Measurements from ENCODE around the gene ANKRD11. TPM values are rescaled to one million over a fixed set of nuclear protein-coding genes. Genes with fewer than 3 reads are reported as not detected.

The ANKRD11 gene
- total RNA-seq, 1 experiment from 2014 or later: 266 TPM

DNA sequence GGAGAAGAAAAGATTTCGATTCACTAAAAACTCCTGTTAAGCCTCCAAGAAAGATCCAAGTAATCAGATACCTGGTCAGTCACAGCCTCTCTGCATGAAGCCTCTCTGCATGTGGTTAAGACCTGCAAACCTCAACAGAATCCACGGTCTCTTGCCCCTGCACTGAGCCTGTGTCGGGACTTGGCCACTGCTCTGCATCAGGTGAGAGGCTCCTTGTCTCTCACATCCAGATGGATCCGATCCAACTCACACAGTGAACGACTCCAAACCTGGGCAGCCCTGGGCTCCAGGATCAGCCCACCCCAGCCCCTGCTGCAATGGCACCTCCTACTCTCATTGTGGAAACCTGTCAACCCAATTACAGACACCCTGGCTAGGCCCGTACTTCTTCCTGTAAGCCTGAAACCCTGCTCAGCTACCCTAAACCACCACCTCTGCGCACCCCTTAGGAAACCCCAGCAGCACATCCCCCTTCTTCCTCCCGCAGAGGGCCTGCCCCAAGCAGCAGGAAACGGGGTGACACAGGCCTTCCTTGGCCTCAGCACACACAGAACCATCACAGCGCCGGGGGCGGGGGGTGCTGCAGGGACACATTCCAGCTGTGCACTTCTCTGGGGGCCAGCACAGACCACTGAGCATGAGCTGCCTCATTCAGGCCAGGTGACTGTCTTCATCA is 129.5 kb downstream of the ANKRD11 start:
- Histone ChIP-seq H3K9me2 (ENCODE audit: insufficient read depth) (no peaks in the 10 kb centered on the region), H3K4me1 (ENCODE audit: control insufficient read depth in 1 of 2, insufficient read depth in 2 of 2, low read length in 2 of 2) (peaks cover 31 to 58% of the 10 kb centered on the region in 2 experiments), H3K36me3 (ENCODE audit: control insufficient read depth in 1 of 2, insufficient read depth in 2 of 2, low read length in 2 of 2) (peaks cover 0 to 4% of the 10 kb centered on the region in 2 experiments; a peak in 1 of 4 replicates), H3K9me3 (ENCODE audit: control insufficient read depth in 1 of 2, insufficient read depth in 1 of 2, low read depth in 1 of 2, low read length in 2 of 2) (no peaks in the 10 kb centered on the region), H3K79me2 (ENCODE audit: insufficient read depth, low read length) (peaks cover 99% of the 10 kb centered on the region), H2AFZ (ENCODE audit: low read depth, low read length, poor library complexity, severe bottlenecking) (no peak overlapping the region), H3K4me3 (replicated peaks in 1 of 2; ENCODE audit: low read depth in 1 of 2, low read length in 2 of 2) (no peak overlapping the region), H3K27ac (ENCODE audit: low read depth, low read length) (no peak overlapping the region), H3K27me3 (ENCODE audit: insufficient read depth, low read length) (no peaks in the 10 kb centered on the region), H3K4me2 (ENCODE audit: low read length) (no peak overlapping the region), H3K9ac (ENCODE audit: low read length) (no peak overlapping the region), H4K20me1 (ENCODE audit: insufficient read depth) (peaks cover 58% of the 10 kb centered on the region; the same call in 1 of the 2 replicates)
- intact Hi-C loops (cut with micrococcal nuclease): no loop called here
- BruUV-seq (replicated peaks): no TSS peak
- DNase-seq (ENCODE audit: low read depth, low spot score): no peak
- CTCF ChIA-PET: no interaction called here
- RAD21 ChIA-PET (ENCODE audit: low non-redundant PET in 1 of 2, low total read pairs in 2 of 2, uncharacterized antibody in 2 of 2, unreplicated experiment in 2 of 2): no interaction called here
- no peak for ATAC-seq
- POLR2A ChIA-PET: no interaction called here
- TF ChIP-seq POLR2A (IDR thresholded peaks at IDR 0.05; ENCODE audit: borderline replicate concordance, extremely low read depth, insufficient read depth, insufficient read length) (no peak), SIN3A (IDR thresholded peaks at IDR 0.05; ENCODE audit: low read depth) (no peak), YY1 (IDR thresholded peaks at IDR 0.05; ENCODE audit: extremely low read depth, insufficient replicate concordance, low read depth, low read length) (no peak), JUND (IDR thresholded peaks at IDR 0.05) (no peak), FOSL1 (IDR thresholded peaks at IDR 0.05; ENCODE audit: low read depth) (no peak), CEBPB (IDR thresholded peaks at IDR 0.05; ENCODE audit: low read depth) (no peak), RAD21 (IDR thresholded peaks at IDR 0.05; ENCODE audit: low read depth) (no peak), ZFX (IDR thresholded peaks at IDR 0.05) (no peak), EZH2 (IDR thresholded peaks at IDR 0.05) (no peak), ZNF274 (IDR thresholded peaks at IDR 0.05; ENCODE audit: low read depth, low read length) (no peak), CBX3 (IDR thresholded peaks at IDR 0.05; ENCODE audit: low read depth) (no peak), EGR1 (IDR thresholded peaks at IDR 0.05; ENCODE audit: low read depth) (no peak)
- TF ChIP-seq, protein P1, sequence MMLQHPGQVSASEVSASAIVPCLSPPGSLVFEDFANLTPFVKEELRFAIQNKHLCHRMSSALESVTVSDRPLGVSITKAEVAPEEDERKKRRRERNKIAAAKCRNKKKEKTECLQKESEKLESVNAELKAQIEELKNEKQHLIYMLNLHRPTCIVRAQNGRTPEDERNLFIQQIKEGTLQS (IDR thresholded peaks at IDR 0.05): no peak
- TF ChIP-seq, protein P2, sequence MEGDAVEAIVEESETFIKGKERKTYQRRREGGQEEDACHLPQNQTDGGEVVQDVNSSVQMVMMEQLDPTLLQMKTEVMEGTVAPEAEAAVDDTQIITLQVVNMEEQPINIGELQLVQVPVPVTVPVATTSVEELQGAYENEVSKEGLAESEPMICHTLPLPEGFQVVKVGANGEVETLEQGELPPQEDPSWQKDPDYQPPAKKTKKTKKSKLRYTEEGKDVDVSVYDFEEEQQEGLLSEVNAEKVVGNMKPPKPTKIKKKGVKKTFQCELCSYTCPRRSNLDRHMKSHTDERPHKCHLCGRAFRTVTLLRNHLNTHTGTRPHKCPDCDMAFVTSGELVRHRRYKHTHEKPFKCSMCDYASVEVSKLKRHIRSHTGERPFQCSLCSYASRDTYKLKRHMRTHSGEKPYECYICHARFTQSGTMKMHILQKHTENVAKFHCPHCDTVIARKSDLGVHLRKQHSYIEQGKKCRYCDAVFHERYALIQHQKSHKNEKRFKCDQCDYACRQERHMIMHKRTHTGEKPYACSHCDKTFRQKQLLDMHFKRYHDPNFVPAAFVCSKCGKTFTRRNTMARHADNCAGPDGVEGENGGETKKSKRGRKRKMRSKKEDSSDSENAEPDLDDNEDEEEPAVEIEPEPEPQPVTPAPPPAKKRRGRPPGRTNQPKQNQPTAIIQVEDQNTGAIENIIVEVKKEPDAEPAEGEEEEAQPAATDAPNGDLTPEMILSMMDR (IDR thresholded peaks at IDR 0.05 in 2 of 3, conservative IDR thresholded peaks at IDR 0.05 in 1 of 3; ENCODE audit: borderline replicate concordance in 1 of 3, insufficient read depth in 1 of 3, low read depth in 2 of 3, low read length in 2 of 3): no peak
- TF ChIP-seq, protein P3, sequence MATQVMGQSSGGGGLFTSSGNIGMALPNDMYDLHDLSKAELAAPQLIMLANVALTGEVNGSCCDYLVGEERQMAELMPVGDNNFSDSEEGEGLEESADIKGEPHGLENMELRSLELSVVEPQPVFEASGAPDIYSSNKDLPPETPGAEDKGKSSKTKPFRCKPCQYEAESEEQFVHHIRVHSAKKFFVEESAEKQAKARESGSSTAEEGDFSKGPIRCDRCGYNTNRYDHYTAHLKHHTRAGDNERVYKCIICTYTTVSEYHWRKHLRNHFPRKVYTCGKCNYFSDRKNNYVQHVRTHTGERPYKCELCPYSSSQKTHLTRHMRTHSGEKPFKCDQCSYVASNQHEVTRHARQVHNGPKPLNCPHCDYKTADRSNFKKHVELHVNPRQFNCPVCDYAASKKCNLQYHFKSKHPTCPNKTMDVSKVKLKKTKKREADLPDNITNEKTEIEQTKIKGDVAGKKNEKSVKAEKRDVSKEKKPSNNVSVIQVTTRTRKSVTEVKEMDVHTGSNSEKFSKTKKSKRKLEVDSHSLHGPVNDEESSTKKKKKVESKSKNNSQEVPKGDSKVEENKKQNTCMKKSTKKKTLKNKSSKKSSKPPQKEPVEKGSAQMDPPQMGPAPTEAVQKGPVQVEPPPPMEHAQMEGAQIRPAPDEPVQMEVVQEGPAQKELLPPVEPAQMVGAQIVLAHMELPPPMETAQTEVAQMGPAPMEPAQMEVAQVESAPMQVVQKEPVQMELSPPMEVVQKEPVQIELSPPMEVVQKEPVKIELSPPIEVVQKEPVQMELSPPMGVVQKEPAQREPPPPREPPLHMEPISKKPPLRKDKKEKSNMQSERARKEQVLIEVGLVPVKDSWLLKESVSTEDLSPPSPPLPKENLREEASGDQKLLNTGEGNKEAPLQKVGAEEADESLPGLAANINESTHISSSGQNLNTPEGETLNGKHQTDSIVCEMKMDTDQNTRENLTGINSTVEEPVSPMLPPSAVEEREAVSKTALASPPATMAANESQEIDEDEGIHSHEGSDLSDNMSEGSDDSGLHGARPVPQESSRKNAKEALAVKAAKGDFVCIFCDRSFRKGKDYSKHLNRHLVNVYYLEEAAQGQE (IDR thresholded peaks at IDR 0.05; ENCODE audit: low read depth): no peak
- TF ChIP-seq, protein P4, sequence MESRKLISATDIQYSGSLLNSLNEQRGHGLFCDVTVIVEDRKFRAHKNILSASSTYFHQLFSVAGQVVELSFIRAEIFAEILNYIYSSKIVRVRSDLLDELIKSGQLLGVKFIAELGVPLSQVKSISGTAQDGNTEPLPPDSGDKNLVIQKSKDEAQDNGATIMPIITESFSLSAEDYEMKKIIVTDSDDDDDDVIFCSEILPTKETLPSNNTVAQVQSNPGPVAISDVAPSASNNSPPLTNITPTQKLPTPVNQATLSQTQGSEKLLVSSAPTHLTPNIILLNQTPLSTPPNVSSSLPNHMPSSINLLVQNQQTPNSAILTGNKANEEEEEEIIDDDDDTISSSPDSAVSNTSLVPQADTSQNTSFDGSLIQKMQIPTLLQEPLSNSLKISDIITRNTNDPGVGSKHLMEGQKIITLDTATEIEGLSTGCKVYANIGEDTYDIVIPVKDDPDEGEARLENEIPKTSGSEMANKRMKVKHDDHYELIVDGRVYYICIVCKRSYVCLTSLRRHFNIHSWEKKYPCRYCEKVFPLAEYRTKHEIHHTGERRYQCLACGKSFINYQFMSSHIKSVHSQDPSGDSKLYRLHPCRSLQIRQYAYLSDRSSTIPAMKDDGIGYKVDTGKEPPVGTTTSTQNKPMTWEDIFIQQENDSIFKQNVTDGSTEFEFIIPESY (IDR thresholded peaks at IDR 0.05; ENCODE audit: extremely low read depth, insufficient replicate concordance, low read length): no peak

All from HCT116 (cell line).